ENCODE results near the gene COX8A. TPM values are rescaled to one million over a fixed set of nuclear protein-coding genes. Genes with fewer than 3 reads are reported as not detected.
"Not testable (repeated sequence)": the region's sequence is repeated elsewhere in the genome, so short reads cannot be mapped to it uniquely, and the experiment has no call there.

Gene COX8A
- total RNA-seq, 1 donor from 2014 or later, result 218 TPM

- no peak for DNase-seq
Observed at GRCh38 chr11:63970902-63971301, 3.5 kb upstream of the COX8A start.

GRCh38 chr11:63973912-63974258, 535 bp upstream of the COX8A start:
- not testable (repeated sequence) for DNase-seq

- DNase-seq, result no peak
Observed at GRCh38 chr11:63978551-63979239, 4.3 kb downstream of the COX8A start.

GRCh38 chr11:63979426-63979825, 5.0 kb downstream of the COX8A start:
- DNase-seq, result no peak

- no peak for DNase-seq
Observed at GRCh38 chr11:63985812-63986155, 11.4 kb downstream of the COX8A start.

- DNase-seq, result peak; percentile 85
Observed at GRCh38 chr11:63986156-63986931, 11.9 kb downstream of the COX8A start, which contains the start of gene OTUB1. TSS of gene OTUB1 (plus strand) at chr11:63986438. CDS start at chr11:63986457, 19 bp downstream.

GRCh38 chr11:63986932-63987513, 12.6 kb downstream of the COX8A start:
- no peak for DNase-seq

- no peak for DNase-seq
Observed at GRCh38 chr11:63991558-63991957, 17.1 kb downstream of the COX8A start.

GRCh38 chr11:63993100-63993499, 18.7 kb downstream of the COX8A start:
- DNase-seq, result no peak

GRCh38 chr11:63993993-63994392, 19.6 kb downstream of the COX8A start:
- DNase-seq, result no peak

GRCh38 chr11:63996512-63996911, 22.1 kb downstream of the COX8A start:
- DNase-seq, result no peak

GRCh38 chr11:63997104-63997700, 22.8 kb downstream of the COX8A start:
- no peak for DNase-seq

- no peak for DNase-seq
Observed at GRCh38 chr11:63997801-63998337, 23.4 kb downstream of the COX8A start.

GRCh38 chr11:63998558-63999348, 24.3 kb downstream of the COX8A start:
- no peak for DNase-seq

GRCh38 chr11:63999349-64000025, 25.1 kb downstream of the COX8A start:
- peak; percentile 28 for DNase-seq

GRCh38 chr11:64000026-64000739, 25.8 kb downstream of the COX8A start:
- peak; percentile 55 for DNase-seq

GRCh38 chr11:64000740-64001483, 26.5 kb downstream of the COX8A start:
- DNase-seq, result no peak

- peak; percentile 58 for DNase-seq
Observed at GRCh38 chr11:64001484-64002420, 27.3 kb downstream of the COX8A start.
